Endodermal cell (in vitro differentiated cells): ENCODE data around the gene PTPRE. TPM values are rescaled to one million over a fixed set of nuclear protein-coding genes. Genes with fewer than 3 reads are reported as not detected.

Source experiments
- DNase-seq: peaks from one replicate; pipeline ENCODE4 v3.0.0-alpha.2; 2017
- H3K27ac ChIP-seq: 2 replicates; pipeline ENCODE4 v1.5.1; 2013; ENCODE audit warnings: mild to moderate bottlenecking, low read depth, low read length, moderate library complexity
- H3K27me3 ChIP-seq: 2 replicates; pipeline ENCODE4 v1.6.1; 2013; ENCODE audit warnings: mild to moderate bottlenecking, low read length, moderate library complexity; ENCODE audit not compliant: insufficient read depth, control insufficient read depth, poor library complexity, severe bottlenecking
- H3K36me3 ChIP-seq: 2 replicates; pipeline ENCODE4 v1.7.0; 2013; ENCODE audit warnings: mild to moderate bottlenecking, low read length, moderate library complexity; ENCODE audit not compliant: control insufficient read depth, insufficient read depth
- H3K4me1 ChIP-seq: one replicate; pipeline ENCODE4 v1.7.0; 2013; ENCODE audit warnings: low read length; ENCODE audit not compliant: control insufficient read depth, insufficient read depth
- H3K4me3 ChIP-seq: 2 replicates; pipeline ENCODE4 v1.5.1; 2013; ENCODE audit warnings: mild to moderate bottlenecking, low read length, moderate library complexity
- H3K9ac ChIP-seq: 2 replicates; pipeline ENCODE4 v1.6.1; 2013; ENCODE audit warnings: mild to moderate bottlenecking, low read length, moderate library complexity; ENCODE audit not compliant: poor library complexity, severe bottlenecking; ENCODE audit errors: extremely low read depth
- H3K9me3 ChIP-seq: 2 replicates; pipeline ENCODE4 v1.6.1; 2013; ENCODE audit warnings: mild to moderate bottlenecking, low read length, moderate library complexity; ENCODE audit not compliant: control insufficient read depth
- H3K27ac Mint-ChIP-seq: 2 replicates; pipeline ENCODE4 v1.8.0; 2020; ENCODE audit warnings: mixed read lengths
- H3K27me3 Mint-ChIP-seq: 2 replicates; pipeline ENCODE4 v1.8.0; 2021; ENCODE audit warnings: mild to moderate bottlenecking, mixed read lengths; ENCODE audit not compliant: insufficient read depth
- H3K36me3 Mint-ChIP-seq: 2 replicates; pipeline ENCODE4 v1.8.0; 2020; ENCODE audit warnings: low read depth, mixed read lengths
- H3K4me1 Mint-ChIP-seq: 2 replicates; pipeline ENCODE4 v1.8.0; 2020; ENCODE audit warnings: mixed read lengths
- H3K4me3 Mint-ChIP-seq: 2 replicates; pipeline ENCODE4 v1.8.0; 2020; ENCODE audit warnings: mild to moderate bottlenecking, moderate library complexity, mixed read lengths
- H3K9me3 Mint-ChIP-seq: 2 replicates; pipeline ENCODE4 v1.8.0; 2020; ENCODE audit warnings: mild to moderate bottlenecking, mixed read lengths
- WGBS, 2 experiments: methylation state at CpG; one replicate each; pipeline versions ENCODE4 v1.1.5 to v1.1.7; 2013; ENCODE audit warnings: missing lambda C conversion rate in 2 of 2, mixed read lengths in 1 of 2; ENCODE audit not compliant: insufficient coverage in 1 of 2, insufficient read length in 1 of 2; 5-methylcytosine and 5-hydroxymethylcytosine counted together
- total RNA-seq, 2 donors: library from RNA; stranded (reverse); fragmentation: NEBNext Ultra II Directional in 1 of 2; extraction: Animal tissue kit (Norgen Biotek cat#: 25700) in 1 of 2; gene quantifications; 2 replicates in 1 of 2; 3 replicates in 1 of 2; pipeline ENCODE4 v1.2.1, GENCODE V29; 2021
- TF ChIP-seq, protein P1 (sequence below): fragments of 200-600 bp; sonication (generic); conservative IDR thresholded peaks from 2 replicates; pipeline ENCODE4 v1.5.0; 2021; ENCODE audit warnings: antibody characterized with exemption, mild to moderate bottlenecking

Gene PTPRE
- total RNA-seq, 2 donors from 2014 or later: 0.75 to 3.0 TPM

DNA sequence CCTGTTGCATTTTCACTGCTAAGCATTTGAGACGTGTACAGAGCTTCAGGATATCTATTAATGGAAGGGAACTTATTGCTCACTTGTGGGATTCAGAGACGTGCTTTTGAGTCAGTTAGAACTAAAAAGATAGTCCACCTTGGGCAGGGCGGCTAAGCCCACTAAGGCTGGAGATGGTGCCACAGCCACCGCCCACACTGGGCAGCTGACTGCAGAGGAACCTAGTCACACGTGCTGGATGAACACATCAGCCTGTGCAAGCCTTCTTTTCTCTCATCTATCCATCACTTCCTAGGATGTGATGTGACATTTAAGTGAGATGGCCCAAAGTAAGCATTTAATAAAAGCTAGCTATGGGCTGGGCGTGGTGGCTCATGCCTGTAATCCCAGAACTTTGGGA is 78.0 kb downstream of the PTPRE start:
- no peaks in the 10 kb centered on the region for H3K36me3 ChIP-seq
- no peak overlapping the region for H3K4me3 Mint-ChIP-seq
- no peaks in the 10 kb centered on the region for H3K9me3 ChIP-seq
- WGBS, 2 experiments: 90 to 100% methylated on average over 5 to 6 of the region's 6 CpGs
- H3K9ac ChIP-seq: no peak overlapping the region
- H3K27me3 Mint-ChIP-seq: no peaks in the 10 kb centered on the region
- H3K36me3 Mint-ChIP-seq: no peaks in the 10 kb centered on the region
- TF ChIP-seq, protein P1, sequence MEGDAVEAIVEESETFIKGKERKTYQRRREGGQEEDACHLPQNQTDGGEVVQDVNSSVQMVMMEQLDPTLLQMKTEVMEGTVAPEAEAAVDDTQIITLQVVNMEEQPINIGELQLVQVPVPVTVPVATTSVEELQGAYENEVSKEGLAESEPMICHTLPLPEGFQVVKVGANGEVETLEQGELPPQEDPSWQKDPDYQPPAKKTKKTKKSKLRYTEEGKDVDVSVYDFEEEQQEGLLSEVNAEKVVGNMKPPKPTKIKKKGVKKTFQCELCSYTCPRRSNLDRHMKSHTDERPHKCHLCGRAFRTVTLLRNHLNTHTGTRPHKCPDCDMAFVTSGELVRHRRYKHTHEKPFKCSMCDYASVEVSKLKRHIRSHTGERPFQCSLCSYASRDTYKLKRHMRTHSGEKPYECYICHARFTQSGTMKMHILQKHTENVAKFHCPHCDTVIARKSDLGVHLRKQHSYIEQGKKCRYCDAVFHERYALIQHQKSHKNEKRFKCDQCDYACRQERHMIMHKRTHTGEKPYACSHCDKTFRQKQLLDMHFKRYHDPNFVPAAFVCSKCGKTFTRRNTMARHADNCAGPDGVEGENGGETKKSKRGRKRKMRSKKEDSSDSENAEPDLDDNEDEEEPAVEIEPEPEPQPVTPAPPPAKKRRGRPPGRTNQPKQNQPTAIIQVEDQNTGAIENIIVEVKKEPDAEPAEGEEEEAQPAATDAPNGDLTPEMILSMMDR: no peak
- H3K27ac Mint-ChIP-seq: no peak overlapping the region
- no peaks in the 10 kb centered on the region for H3K4me1 ChIP-seq
- no peak overlapping the region for H3K4me3 ChIP-seq
- peaks cover 7% of the 10 kb centered on the region for H3K9me3 Mint-ChIP-seq
- no peaks in the 10 kb centered on the region for H3K4me1 Mint-ChIP-seq
- no peak for DNase-seq
- H3K27me3 ChIP-seq: no peaks in the 10 kb centered on the region
- H3K27ac ChIP-seq: no peak overlapping the region

DNA sequence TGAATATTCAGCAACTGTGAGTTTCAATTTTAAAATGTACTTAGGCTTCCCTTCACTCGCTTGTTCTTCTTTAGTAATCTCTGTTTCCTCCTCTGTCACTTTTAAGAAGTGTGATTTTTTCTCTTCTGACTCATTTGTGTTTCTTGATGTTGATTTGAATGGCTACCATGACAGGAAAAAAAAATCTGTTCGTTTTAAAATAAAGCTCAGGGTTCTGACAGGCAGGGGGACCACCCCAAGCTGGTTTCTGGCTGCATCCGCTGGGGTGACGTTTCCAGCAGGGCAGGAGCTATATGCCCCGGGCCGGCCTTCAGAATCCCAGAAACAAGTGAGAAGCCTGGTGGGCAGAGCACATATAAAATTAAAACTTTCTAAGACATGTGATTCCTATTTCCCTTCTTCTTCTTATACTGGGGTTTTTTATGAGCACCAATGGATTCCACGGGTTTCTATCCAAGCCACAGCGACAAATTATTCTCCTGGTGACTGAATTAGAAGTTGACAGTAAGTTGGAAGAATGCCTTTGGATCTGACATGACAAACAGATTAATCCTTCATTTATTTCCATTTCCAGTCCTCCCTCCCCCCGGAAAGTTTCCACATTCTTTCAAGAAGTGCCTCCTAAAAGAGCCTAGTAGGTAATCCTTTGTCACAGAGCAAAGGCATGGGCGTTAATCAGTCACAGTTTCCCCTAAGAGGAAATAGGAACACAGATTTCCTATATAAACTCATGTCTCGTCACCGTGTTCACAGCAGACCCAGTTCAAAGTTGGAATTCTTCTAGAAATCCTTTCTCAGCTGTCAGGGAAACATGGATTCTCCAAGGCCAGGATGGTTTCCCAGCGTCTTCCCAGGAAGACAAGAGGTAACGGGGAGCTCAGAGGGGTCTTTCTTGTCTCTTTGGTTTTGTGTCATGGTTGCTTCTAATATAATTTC is 79.9 kb downstream of the PTPRE start:
- H3K9me3 ChIP-seq: no peaks in the 10 kb centered on the region
- H3K27ac ChIP-seq: peak overlapping the region; percentile 17
- H3K9ac ChIP-seq: no peak overlapping the region
- TF ChIP-seq, protein P1: no peak
- Mint-ChIP-seq H3K9me3 (peaks cover under 1% of the 10 kb centered on the region), H3K27ac (no peak overlapping the region), H3K4me3 (no peak overlapping the region), H3K27me3 (no peaks in the 10 kb centered on the region), H3K36me3 (no peaks in the 10 kb centered on the region), H3K4me1 (no peaks in the 10 kb centered on the region)
- no peaks in the 10 kb centered on the region for H3K36me3 ChIP-seq
- 88 to 89% methylated on average over 10 to 14 of the region's 14 CpGs for WGBS, 2 experiments
- no peaks in the 10 kb centered on the region for H3K27me3 ChIP-seq
- no peaks in the 10 kb centered on the region for H3K4me1 ChIP-seq
- no peak for DNase-seq
- no peak overlapping the region for H3K4me3 ChIP-seq

DNA sequence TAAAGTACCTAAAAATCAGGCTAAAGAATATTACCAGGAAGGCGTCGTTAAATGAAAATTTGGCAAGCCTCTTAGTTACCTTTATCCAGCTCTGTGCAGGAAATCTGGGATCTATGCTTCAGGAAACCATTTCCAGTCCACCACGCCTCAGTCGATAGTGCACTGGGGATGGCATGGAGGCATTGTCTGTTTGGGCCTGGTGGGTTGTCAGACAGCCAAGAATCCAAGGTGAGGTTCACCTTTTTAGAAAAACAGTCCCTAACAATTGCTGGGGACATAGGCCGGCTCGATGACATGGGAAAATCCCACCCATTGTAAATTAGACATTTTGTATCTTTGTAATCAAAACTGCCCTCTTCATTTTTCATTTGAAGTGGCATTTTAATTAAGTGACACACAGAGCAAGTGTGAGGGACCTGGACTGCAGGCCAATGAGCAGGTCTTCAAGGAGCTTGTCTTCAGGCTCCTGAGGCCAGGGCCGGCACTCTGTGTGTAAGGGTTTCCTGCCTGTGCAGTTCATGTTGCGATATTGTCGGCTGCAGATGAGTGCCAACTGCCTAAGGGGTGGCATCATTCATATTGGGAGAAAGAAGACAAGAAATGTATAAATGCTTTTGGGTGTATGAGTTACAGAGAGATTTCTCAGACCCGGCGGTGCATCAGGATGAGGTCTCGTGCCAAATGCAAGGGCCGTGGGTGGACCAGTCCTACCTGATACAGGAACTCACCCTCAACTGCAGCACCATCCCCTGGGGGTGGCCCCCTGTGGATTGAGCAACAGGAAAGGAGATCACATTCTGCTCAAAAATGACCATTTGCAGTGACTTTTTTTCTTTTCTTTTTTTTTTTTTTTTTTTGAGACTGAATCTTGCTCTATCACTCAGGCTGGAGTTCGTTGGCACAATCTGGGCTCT is 80.8 kb downstream of the PTPRE start:
- Histone ChIP-seq H3K9me3 (no peaks in the 10 kb centered on the region), H3K9ac (no peak overlapping the region), H3K27ac (no peak overlapping the region), H3K27me3 (no peaks in the 10 kb centered on the region), H3K4me3 (no peak overlapping the region), H3K36me3 (no peaks in the 10 kb centered on the region), H3K4me1 (no peaks in the 10 kb centered on the region)
- Mint-ChIP-seq H3K4me1 (no peaks in the 10 kb centered on the region), H3K9me3 (no peaks in the 10 kb centered on the region), H3K36me3 (no peaks in the 10 kb centered on the region), H3K4me3 (no peak overlapping the region), H3K27ac (no peak overlapping the region), H3K27me3 (no peaks in the 10 kb centered on the region)
- no peak for DNase-seq
- TF ChIP-seq, protein P1: no peak
- 93 to 100% methylated on average over 6 to 14 of the region's 14 CpGs for WGBS, 2 experiments
